H1 (cell line): ENCODE measurements around the gene ZC3H18. TPM values are rescaled to one million over a fixed set of nuclear protein-coding genes. Genes with fewer than 3 reads are reported as not detected.

Source experiments
- POU5F1 ChIP-seq: IDR thresholded peaks from 2 replicates; pipeline ENCODE4 v1.6.1; 2011; ENCODE audit warnings: low read depth, mild to moderate bottlenecking, low read length, moderate library complexity
- polyA plus RNA-seq, 7 experiments: library from polyadenylated mRNA; depleted of rRNA in 3 of 7; stranded (reverse) in 5 of 7; unstranded in 2 of 7; fragments of >200 nt in 5 of 7; fragments of 200-250 nt in 2 of 7; gene quantifications; 1 replicate in 5 of 7; 2 replicates in 1 of 7; 4 replicates in 1 of 7; pipeline versions ENCODE4 v1.2.1 to v1.2.3, GENCODE V29; 2011 to 2013; ENCODE audit warnings: missing spikeins in 2 of 7, mixed read lengths in 2 of 7
- total RNA-seq: library from RNA; stranded (reverse); fragmentation: NEBNext Ultra II Directional; extraction: Animal tissue kit (Norgen Biotek cat#: 25700); gene quantifications from 2 replicates; pipeline ENCODE4 v1.2.1, GENCODE V29; 2021
- TF ChIP-seq, protein P1 (sequence below), 3 experiments: IDR thresholded peaks; 1 replicate in 2 of 3; 2 replicates in 1 of 3; pipeline versions ENCODE4 v1.5.1 to v1.6.1; 2011; ENCODE audit warnings: low read length in 3 of 3, mild to moderate bottlenecking in 3 of 3, inconsistent platforms in 2 of 3, low read depth in 1 of 3, moderate library complexity in 1 of 3; ENCODE audit not compliant: insufficient read depth in 1 of 3; ENCODE audit errors: control extremely low read depth in 1 of 3
- TF ChIP-seq, protein P2 (sequence below): IDR thresholded peaks from 2 replicates; pipeline ENCODE4 v1.6.1; 2011; ENCODE audit warnings: low read depth, mild to moderate bottlenecking, low read length; ENCODE audit not compliant: insufficient read depth

Gene ZC3H18
- total and polyA plus RNA-seq, 2 of the 8 experiments (the other 6 are each of a cell fraction or from before 2014, with no cell fraction given) = 12.1 to 73.2 TPM

DNA sequence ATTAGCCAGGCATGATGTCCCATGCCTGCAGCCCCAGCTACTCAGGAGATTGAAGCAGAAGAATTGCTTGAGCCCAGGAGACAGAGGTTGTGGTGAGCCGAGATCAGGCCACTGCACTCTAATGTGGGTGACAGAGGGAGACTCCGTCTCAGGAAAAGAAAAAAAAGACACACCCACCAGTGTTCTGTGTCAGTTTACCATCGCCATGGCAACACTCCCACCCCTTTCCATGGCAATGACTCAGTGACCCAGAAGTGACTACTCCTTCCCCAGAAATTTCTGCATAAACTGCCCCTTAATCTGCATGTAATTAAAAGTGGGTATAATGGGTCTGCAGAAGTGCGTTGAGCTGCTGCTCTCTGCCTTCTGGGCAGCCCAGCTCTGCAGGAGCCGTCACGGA, 4.0 kb upstream of the ZC3H18 start (continued):
- TF ChIP-seq, protein P1, sequence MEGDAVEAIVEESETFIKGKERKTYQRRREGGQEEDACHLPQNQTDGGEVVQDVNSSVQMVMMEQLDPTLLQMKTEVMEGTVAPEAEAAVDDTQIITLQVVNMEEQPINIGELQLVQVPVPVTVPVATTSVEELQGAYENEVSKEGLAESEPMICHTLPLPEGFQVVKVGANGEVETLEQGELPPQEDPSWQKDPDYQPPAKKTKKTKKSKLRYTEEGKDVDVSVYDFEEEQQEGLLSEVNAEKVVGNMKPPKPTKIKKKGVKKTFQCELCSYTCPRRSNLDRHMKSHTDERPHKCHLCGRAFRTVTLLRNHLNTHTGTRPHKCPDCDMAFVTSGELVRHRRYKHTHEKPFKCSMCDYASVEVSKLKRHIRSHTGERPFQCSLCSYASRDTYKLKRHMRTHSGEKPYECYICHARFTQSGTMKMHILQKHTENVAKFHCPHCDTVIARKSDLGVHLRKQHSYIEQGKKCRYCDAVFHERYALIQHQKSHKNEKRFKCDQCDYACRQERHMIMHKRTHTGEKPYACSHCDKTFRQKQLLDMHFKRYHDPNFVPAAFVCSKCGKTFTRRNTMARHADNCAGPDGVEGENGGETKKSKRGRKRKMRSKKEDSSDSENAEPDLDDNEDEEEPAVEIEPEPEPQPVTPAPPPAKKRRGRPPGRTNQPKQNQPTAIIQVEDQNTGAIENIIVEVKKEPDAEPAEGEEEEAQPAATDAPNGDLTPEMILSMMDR (IDR thresholded peaks at IDR 0.05; ENCODE audit: control extremely low read depth in 1 of 3, insufficient read depth in 1 of 3, low read depth in 1 of 3, low read length in 3 of 3) = no peak
- TF ChIP-seq, protein P2, sequence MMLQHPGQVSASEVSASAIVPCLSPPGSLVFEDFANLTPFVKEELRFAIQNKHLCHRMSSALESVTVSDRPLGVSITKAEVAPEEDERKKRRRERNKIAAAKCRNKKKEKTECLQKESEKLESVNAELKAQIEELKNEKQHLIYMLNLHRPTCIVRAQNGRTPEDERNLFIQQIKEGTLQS = no peak
- no peak for TF ChIP-seq POU5F1
